Esophagus squamous epithelium (tissue), 4 donors: Measurements from ENCODE around the gene MAP3K12.

Source experiments
- CTCF ChIP-seq, 6 experiments: fragments of 450-650 bp in 4 of 6; fragments of 200-600 bp in 2 of 6; sonication (generic) in 2 of 6; IDR thresholded peaks; one replicate each; pipeline ENCODE4 v1.5.1; 2016 to 2019; ENCODE audit warnings: antibody characterized with exemption in 6 of 6, mild to moderate bottlenecking in 4 of 6, moderate library complexity in 4 of 6
- POLR2A ChIP-seq, 4 donors: fragments of 450-650 bp; IDR thresholded peaks; one replicate each; pipeline ENCODE4 v1.6.1; 2017; ENCODE audit warnings: antibody characterized with exemption in 4 of 4, mild to moderate bottlenecking in 4 of 4, moderate library complexity in 3 of 4

- no peak for TF ChIP-seq CTCF (IDR thresholded peaks at IDR 0.05)
- TF ChIP-seq POLR2A (IDR thresholded peaks at IDR 0.05) = no peak
Measured at GRCh38 chr12:53478865-53479264, 20.4 kb downstream of the MAP3K12 start.
